Adipocyte (in vitro differentiated cells): ENCODE data around the gene TACSTD2.
"Not testable (repeated sequence)": the region's sequence is repeated elsewhere in the genome, so short reads cannot be mapped to it uniquely, and the experiment has no call there.

Experiments
- DNase-seq: peaks from one replicate; pipeline ENCODE4 v3.0.0-alpha.2; 2015; ENCODE audit warnings: low read depth
- H3K27me3 ChIP-seq: replicated peaks from 2 replicates; pipeline ENCODE4 v1.7.0; 2013; ENCODE audit warnings: mild to moderate bottlenecking, low read length, moderate library complexity; ENCODE audit not compliant: control insufficient read depth, insufficient read depth
- H3K36me3 ChIP-seq: 2 replicates; pipeline ENCODE4 v1.7.0; 2013; ENCODE audit warnings: low read length, mild to moderate bottlenecking, moderate library complexity; ENCODE audit not compliant: control insufficient read depth, insufficient read depth, severe bottlenecking
- H3K4me1 ChIP-seq: 2 replicates; pipeline ENCODE4 v1.7.0; 2013; ENCODE audit warnings: mild to moderate bottlenecking, low read length, moderate library complexity; ENCODE audit not compliant: control insufficient read depth, insufficient read depth
- H3K4me3 ChIP-seq: 2 replicates; pipeline ENCODE4 v1.7.0; 2013; ENCODE audit warnings: mild to moderate bottlenecking, low read length, moderate library complexity
- H3K9ac ChIP-seq: 2 replicates; pipeline ENCODE4 v1.7.0; 2013; ENCODE audit warnings: mild to moderate bottlenecking, low read length, moderate library complexity
- H3K9me3 ChIP-seq: 2 replicates; pipeline ENCODE4 v1.7.0; 2013; ENCODE audit warnings: mild to moderate bottlenecking, low read length, moderate library complexity; ENCODE audit not compliant: control insufficient read depth

TACSTD2 gene

DNA sequence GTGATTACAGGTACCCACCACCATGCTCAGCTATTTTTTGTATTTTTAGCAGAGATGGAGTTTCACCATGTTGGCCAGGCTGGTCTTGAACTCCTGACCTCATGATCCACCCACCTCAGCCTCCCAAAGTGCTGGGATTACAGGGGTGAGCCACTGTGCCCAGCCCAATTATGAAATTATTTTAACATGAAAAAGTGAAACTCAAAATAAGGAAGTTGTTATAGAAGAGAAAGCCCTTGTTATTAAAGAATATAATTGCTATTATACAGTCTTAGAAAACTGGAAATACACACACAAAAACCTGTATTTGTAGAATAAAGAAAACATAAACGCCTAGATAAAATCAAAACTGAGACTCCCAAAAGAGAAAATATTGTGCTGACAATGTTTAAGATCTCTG is 45.2 kb downstream of the TACSTD2 start:
- not testable (repeated sequence) for H3K4me3 ChIP-seq, H3K9ac ChIP-seq, DNase-seq, H3K27me3 ChIP-seq, H3K36me3 ChIP-seq, H3K9me3 ChIP-seq
- peaks cover 12% of the 10 kb centered on the region for H3K4me1 ChIP-seq

DNA sequence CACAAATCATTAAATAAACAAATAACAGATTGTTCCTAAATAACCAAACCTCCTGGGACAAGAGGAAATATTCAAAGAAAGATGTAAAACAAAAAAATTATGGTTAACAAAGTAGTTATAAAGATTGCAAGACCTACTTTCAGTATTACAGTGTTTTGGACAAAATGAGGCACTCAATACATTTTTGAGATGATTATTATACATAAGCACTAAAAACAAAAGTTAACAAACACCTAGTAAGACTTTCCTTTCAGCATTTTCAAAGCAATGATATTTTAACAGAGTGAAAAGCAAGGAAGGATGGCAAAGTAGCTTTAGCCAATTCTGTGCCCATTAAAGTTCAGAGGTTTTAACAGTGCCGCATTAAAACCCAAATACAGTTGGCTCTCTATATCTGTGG is 47.8 kb downstream of the TACSTD2 start:
- Histone ChIP-seq H3K36me3 (no peaks in the 10 kb centered on the region), H3K27me3 (no peaks in the 10 kb centered on the region), H3K4me3 (no peak overlapping the region), H3K9me3 (no peaks in the 10 kb centered on the region), H3K4me1 (peaks cover 15% of the 10 kb centered on the region), H3K9ac (no peak overlapping the region)
- DNase-seq, result no peak

DNA sequence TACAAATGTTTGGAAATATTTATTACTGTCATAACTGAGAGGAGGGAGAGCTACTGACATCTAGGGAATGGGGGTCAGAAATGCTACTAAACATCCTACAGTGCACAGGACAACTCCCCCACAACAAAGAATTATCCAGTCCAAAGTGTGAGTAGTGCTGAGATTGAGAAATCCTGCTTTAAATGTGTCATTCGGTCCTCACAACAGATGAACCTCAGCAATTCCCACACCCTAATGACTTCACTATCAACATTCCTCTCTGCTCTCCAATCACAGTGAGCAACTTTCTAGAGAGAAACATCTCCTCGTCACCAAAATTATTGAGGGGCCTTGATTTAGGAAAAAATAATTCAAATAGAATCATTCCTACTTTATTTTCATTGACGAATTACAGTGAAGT is 48.5 kb downstream of the TACSTD2 start:
- H3K4me1 ChIP-seq, result peaks cover 15% of the 10 kb centered on the region
- H3K36me3 ChIP-seq, result no peaks in the 10 kb centered on the region
- no peak overlapping the region for H3K9ac ChIP-seq
- no peaks in the 10 kb centered on the region for H3K9me3 ChIP-seq
- peak; percentile 44 for DNase-seq
- H3K4me3 ChIP-seq, result no peak overlapping the region
- no peaks in the 10 kb centered on the region for H3K27me3 ChIP-seq
